ENCODE measurements around the gene RUFY1.

- TF ChIP-seq CTCF (IDR thresholded peaks at IDR 0.05) (no peak), POLR2A (IDR thresholded peaks at IDR 0.05) (no peak)
These were observed 48.7 kb downstream of the RUFY1 start for GRCh38 chr5:179599100-179599499.

All from ovary (tissue), 3 donors.